HEK293T (cell line): ENCODE measurements around the gene FGFBP3.

ENCODE experiments used
- BHLHE40 ChIP-seq: fragments of 450-650 bp; IDR thresholded peaks from 2 replicates; pipeline ENCODE4 v1.6.1; 2016; ENCODE audit warnings: mild to moderate bottlenecking, moderate library complexity, borderline replicate concordance
- ELF4 ChIP-seq: fragments of 450-650 bp; IDR thresholded peaks from 2 replicates; pipeline ENCODE4 v1.6.1; 2017; ENCODE audit warnings: antibody characterized with exemption
- FOXK2 ChIP-seq: fragments of 450-650 bp; IDR thresholded peaks from 2 replicates; pipeline ENCODE4 v1.6.1; 2016; ENCODE audit warnings: mild to moderate bottlenecking
- FOXM1 ChIP-seq: fragments of 450-650 bp; IDR thresholded peaks from 2 replicates; pipeline ENCODE4 v1.6.1; 2017; ENCODE audit warnings: mild to moderate bottlenecking, borderline replicate concordance
- HDGF ChIP-seq: fragments of 450-650 bp; IDR thresholded peaks from 2 replicates; pipeline ENCODE4 v1.6.1; 2017; ENCODE audit warnings: antibody characterized with exemption, borderline replicate concordance
- L3MBTL2 ChIP-seq: fragments of 450-650 bp; conservative IDR thresholded peaks from 2 replicates; pipeline ENCODE4 v1.6.1; 2016; ENCODE audit warnings: mild to moderate bottlenecking
- NFRKB ChIP-seq: fragments of 450-650 bp; IDR thresholded peaks from 2 replicates; pipeline ENCODE4 v1.6.1; 2016; ENCODE audit warnings: mild to moderate bottlenecking, moderate library complexity
- SP1 ChIP-seq: fragments of 450-650 bp; IDR thresholded peaks from 2 replicates; pipeline ENCODE4 v1.6.1; 2017
- TF ChIP-seq, protein P1 (sequence below): fragments of 450-650 bp; IDR thresholded peaks from 2 replicates; pipeline ENCODE4 v1.6.1; 2016

DNA sequence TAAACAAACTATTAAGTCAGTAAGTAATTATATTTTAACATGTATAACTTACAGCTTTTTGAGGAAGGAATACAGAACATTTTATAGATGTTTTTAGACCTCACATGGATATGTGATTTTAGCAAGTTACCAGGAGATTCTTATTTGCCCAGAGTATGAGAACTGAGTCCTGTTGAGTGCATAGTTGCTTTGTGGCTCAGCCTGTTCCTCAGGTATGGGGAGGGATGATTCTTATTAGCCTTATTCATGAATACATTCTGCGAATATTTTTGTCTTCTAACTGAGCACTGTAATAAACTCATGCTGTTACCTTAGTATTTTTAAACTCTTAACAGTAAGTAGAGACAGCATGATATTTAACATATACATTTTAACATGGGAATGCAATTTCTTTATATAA is 32.1 kb upstream of the FGFBP3 start:
- TF ChIP-seq HDGF (no peak), NFRKB (no peak), FOXM1 (no peak), ELF4 (no peak), BHLHE40 (no peak), FOXK2 (no peak), L3MBTL2 (no peak), SP1 (no peak)
- TF ChIP-seq, protein P1, sequence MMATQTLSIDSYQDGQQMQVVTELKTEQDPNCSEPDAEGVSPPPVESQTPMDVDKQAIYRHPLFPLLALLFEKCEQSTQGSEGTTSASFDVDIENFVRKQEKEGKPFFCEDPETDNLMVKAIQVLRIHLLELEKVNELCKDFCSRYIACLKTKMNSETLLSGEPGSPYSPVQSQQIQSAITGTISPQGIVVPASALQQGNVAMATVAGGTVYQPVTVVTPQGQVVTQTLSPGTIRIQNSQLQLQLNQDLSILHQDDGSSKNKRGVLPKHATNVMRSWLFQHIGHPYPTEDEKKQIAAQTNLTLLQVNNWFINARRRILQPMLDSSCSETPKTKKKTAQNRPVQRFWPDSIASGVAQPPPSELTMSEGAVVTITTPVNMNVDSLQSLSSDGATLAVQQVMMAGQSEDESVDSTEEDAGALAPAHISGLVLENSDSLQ, result no peak
